Hepatocyte (in vitro differentiated cells): ENCODE measurements around the gene PMF1.

Source experiments
- CTCF ChIP-seq: fragments of 200-600 bp; sonication (generic); IDR thresholded peaks from 2 replicates; pipeline ENCODE4 v1.5.1; 2016; ENCODE audit warnings: antibody characterized with exemption, mild to moderate bottlenecking; ENCODE audit not compliant: poor library complexity
- EZH2 ChIP-seq: fragments of 200-600 bp; sonication (generic); IDR thresholded peaks from 2 replicates; pipeline ENCODE4 v1.6.1; 2016; ENCODE audit warnings: antibody characterized with exemption, mild to moderate bottlenecking, borderline replicate concordance
- EZH2phosphoT487 ChIP-seq: fragments of 200-600 bp; sonication (generic); IDR thresholded peaks from one replicate; pipeline ENCODE4 v1.6.1; 2018; ENCODE audit warnings: antibody characterized with exemption, mild to moderate bottlenecking, low read depth, moderate library complexity; ENCODE audit not compliant: unreplicated experiment, severe bottlenecking

- no peak for TF ChIP-seq EZH2
- TF ChIP-seq CTCF, result no peak
- TF ChIP-seq EZH2phosphoT487, result no peak
Observed at GRCh38 chr1:156180471-156180870, 32.3 kb upstream of the PMF1 start.
